Measurements from ENCODE around the gene ACAA2.
"Not testable (repeated sequence)": the region's sequence is repeated elsewhere in the genome, so short reads cannot be mapped to it uniquely, and the experiment has no call there.

ACAA2 gene

DNA sequence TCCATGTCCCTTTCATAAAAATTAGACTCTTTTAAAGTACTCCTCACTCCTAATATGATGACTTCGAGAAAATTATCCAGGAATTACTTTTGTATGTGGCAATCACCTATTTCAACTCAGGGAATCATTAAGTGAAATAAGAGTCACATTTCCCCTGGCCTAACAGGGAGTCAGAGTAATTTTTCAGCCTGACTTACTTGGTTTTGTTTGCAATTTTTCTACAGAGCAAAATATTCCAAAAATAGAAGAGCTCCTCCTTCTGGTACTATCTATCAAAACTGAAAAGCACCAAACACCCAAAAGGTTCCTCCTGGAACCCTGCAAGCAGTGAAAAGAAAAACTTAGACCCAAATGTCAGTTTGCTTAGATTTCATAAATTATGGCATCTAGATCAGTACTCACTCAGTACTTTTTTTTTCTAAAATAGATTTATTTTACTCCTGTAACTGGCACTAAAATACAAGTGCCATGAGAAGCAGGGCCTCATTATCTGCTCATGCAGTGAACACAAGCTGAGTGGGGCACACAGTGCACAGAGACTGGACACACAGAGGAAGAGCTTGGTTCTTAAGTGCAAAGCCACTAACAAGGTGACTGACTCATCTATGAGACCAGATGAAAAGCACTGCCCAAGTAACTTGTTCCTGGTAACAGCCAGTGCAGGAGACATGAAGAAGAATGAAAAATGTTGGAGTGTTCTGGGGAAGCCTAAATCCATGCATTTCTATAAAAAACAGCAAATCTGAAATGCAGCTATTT is 28.7 kb downstream of the ACAA2 start:
- Histone ChIP-seq H3K4me1 (ENCODE audit: control insufficient read depth in 1 of 2, insufficient read depth in 2 of 2, low read length in 2 of 2) (peaks cover 0 to 6% of the 10 kb centered on the region in 2 donors), H3K9me3 (ENCODE audit: control insufficient read depth in 1 of 2, low read length in 2 of 2) (no peaks in the 10 kb centered on the region), H3K36me3 (ENCODE audit: control insufficient read depth in 1 of 2, insufficient read depth in 2 of 2, low read length in 2 of 2) (peaks cover 20 to 33% of the 10 kb centered on the region in 2 donors), H3K27me3 (ENCODE audit: low read depth, low read length) (no peaks in the 10 kb centered on the region), H3K4me3 (ENCODE audit: low read depth in 1 of 2, low read length in 2 of 2) (no peak overlapping the region), H3K27ac (ENCODE audit: low read length) (no peak overlapping the region)

DNA sequence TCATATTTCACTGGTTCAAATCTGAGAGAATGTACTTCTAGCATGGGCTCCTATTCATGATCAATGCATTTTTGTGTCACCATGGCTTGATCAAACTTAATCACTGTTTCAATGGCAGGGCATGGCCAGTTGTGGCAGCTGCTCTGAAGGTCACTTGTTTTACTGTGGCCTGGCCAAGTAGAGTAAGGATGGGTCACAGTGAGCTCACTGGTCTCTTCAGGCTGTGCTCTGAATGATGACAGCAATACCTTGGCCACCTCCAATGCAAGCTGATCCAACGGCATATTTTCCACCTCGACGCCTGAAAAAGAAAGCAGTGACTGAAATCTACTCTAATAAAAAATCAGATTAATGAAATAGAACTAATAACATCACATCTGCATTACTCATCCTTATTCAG is 29.7 kb downstream of the ACAA2 start:
- not testable (repeated sequence) for H3K9me3 ChIP-seq (ENCODE audit: control insufficient read depth in 1 of 2, low read length in 2 of 2); H3K4me1 ChIP-seq (ENCODE audit: control insufficient read depth in 1 of 2, insufficient read depth in 2 of 2, low read length in 2 of 2); H3K27me3 ChIP-seq (ENCODE audit: low read depth, low read length); H3K4me3 ChIP-seq (ENCODE audit: low read depth in 1 of 2, low read length in 2 of 2); H3K27ac ChIP-seq (ENCODE audit: low read length)
- H3K36me3 ChIP-seq (ENCODE audit: control insufficient read depth in 1 of 2, insufficient read depth in 2 of 2, low read length in 2 of 2): peaks cover 20 to 38% of the 10 kb centered on the region in 2 donors

DNA sequence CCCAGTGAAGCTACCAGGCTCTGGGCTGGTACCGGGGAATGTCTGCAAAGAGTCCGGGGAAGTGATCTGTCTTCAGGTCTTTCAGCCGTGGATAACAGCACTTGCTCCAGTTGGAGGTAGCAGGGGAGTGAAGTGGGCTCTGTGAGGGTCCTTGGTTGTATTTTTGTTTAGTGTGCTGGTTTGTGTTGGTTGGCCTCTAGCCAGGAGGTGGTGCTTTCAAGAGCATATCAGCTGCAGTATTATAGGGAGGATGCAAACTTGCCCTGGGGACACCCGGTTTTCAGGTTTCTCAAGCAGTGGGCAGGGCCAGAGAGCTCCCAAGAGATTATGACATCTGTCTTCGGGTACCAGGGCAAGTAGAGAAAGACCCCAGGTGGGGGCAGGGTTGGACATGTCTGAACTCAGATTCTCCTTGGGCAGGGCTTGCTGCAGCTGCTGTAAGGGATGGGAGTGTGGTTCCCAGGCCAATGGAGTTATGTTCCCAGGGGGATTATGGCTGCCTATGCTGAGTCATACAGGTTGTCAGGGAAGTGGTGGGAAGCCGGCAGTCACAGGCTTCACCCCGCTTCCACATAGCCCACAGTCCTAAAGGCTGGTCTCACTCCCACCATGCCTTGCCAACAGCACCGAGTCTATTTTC is 34.4 kb downstream of the ACAA2 start:
- Histone ChIP-seq H3K4me1 (ENCODE audit: control insufficient read depth in 1 of 2, insufficient read depth in 2 of 2, low read length in 2 of 2) (no peaks in the 10 kb centered on the region), H3K36me3 (ENCODE audit: control insufficient read depth in 1 of 2, insufficient read depth in 2 of 2, low read length in 2 of 2) (peaks cover 12 to 30% of the 10 kb centered on the region in 2 donors), H3K27me3 (ENCODE audit: low read depth, low read length) (no peaks in the 10 kb centered on the region), H3K4me3 (ENCODE audit: low read depth in 1 of 2, low read length in 2 of 2) (no peak overlapping the region), H3K9me3 (ENCODE audit: control insufficient read depth in 1 of 2, low read length in 2 of 2) (peaks cover 0 to 6% of the 10 kb centered on the region in 2 donors), H3K27ac (ENCODE audit: low read length) (no peak overlapping the region)

DNA sequence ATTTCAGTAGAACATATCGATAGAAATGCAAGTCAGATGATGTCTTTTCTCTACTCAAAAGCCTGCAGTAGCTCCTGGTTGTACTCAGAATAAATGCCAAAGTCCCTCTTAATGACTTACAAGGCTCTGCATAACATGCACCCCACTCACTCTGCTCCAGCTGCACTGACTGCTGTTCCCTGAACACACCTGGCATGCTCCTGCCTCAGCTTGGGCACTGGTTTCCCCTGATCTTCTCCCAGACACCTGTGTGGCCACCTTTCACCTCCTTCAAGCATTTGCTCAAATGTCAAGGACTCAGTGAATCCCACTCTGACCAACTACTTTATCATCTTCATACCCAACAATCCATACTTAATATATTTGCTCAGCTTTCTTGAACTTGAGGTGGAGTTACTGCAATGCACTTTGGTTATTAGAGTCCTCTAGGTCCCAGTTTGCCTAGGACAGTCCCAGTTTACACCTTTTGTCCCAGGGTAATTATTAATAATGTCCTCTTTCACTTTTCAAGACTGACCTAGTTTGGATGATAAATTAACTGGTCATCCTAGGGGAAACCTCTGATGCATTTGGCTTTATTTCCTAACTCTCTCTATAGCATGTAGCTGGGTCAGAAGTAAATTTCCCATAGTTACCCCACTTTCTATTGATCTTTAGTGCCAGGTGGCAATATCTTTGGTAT is 44.1 kb downstream of the ACAA2 start:
- Histone ChIP-seq H3K9me3 (ENCODE audit: control insufficient read depth in 1 of 2, low read length in 2 of 2) (no peaks in the 10 kb centered on the region), H3K27ac (ENCODE audit: low read length) (no peak overlapping the region), H3K4me1 (ENCODE audit: control insufficient read depth in 1 of 2, insufficient read depth in 2 of 2, low read length in 2 of 2) (peaks cover 0 to 4% of the 10 kb centered on the region in 2 donors), H3K36me3 (ENCODE audit: control insufficient read depth in 1 of 2, insufficient read depth in 2 of 2, low read length in 2 of 2) (no peaks in the 10 kb centered on the region), H3K27me3 (ENCODE audit: low read depth, low read length) (no peaks in the 10 kb centered on the region), H3K4me3 (ENCODE audit: low read depth in 1 of 2, low read length in 2 of 2) (no peak overlapping the region)

DNA sequence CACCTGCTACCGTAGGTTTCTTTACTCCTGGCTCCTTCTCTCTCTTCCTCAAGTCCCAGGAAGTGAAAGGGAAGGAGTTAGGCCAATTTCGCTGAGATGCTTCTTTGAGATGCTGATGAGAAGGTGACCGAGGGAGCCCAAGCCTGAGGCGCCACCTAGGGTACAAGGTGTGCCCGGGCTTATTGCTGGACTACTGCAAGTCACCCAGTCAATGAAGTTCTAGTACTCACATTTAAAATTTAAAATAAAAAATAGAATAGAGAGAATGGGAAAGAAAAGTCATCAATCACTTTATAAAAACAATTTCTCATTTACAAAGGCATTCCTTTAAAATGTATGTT is 45.3 kb downstream of the ACAA2 start:
- H3K27ac ChIP-seq (ENCODE audit: low read length): no peak overlapping the region
- no peaks in the 10 kb centered on the region for H3K27me3 ChIP-seq (ENCODE audit: low read depth, low read length)
- peaks cover 0 to 4% of the 10 kb centered on the region in 2 donors for H3K4me1 ChIP-seq (ENCODE audit: control insufficient read depth in 1 of 2, insufficient read depth in 2 of 2, low read length in 2 of 2)
- H3K9me3 ChIP-seq (ENCODE audit: control insufficient read depth in 1 of 2, low read length in 2 of 2): no peaks in the 10 kb centered on the region
- H3K36me3 ChIP-seq (ENCODE audit: control insufficient read depth in 1 of 2, insufficient read depth in 2 of 2, low read length in 2 of 2): no peaks in the 10 kb centered on the region
- H3K4me3 ChIP-seq (ENCODE audit: low read depth in 1 of 2, low read length in 2 of 2): no peak overlapping the region

- no peaks in the 10 kb centered on the region for H3K27me3 ChIP-seq (ENCODE audit: low read depth, low read length)
- no peaks in the 10 kb centered on the region for H3K36me3 ChIP-seq (ENCODE audit: control insufficient read depth in 1 of 2, insufficient read depth in 2 of 2, low read length in 2 of 2)
- no peaks in the 10 kb centered on the region for H3K9me3 ChIP-seq (ENCODE audit: control insufficient read depth in 1 of 2, low read length in 2 of 2)
- H3K4me3 ChIP-seq (ENCODE audit: low read depth in 1 of 2, low read length in 2 of 2): no peak overlapping the region
- no peak overlapping the region for H3K27ac ChIP-seq (ENCODE audit: low read length)
- peaks cover 0 to 4% of the 10 kb centered on the region in 2 donors for H3K4me1 ChIP-seq (ENCODE audit: control insufficient read depth in 1 of 2, insufficient read depth in 2 of 2, low read length in 2 of 2)
Observed at GRCh38 chr18:49767111-49768050, 46.0 kb downstream of the ACAA2 start.

GRCh38 chr18:49766646-49767045 is 46.7 kb downstream of the ACAA2 start:
- Histone ChIP-seq H3K27ac (ENCODE audit: low read length) (no peak overlapping the region), H3K27me3 (ENCODE audit: low read depth, low read length) (no peaks in the 10 kb centered on the region), H3K36me3 (ENCODE audit: control insufficient read depth in 1 of 2, insufficient read depth in 2 of 2, low read length in 2 of 2) (no peaks in the 10 kb centered on the region), H3K4me3 (ENCODE audit: low read depth in 1 of 2, low read length in 2 of 2) (no peak overlapping the region), H3K4me1 (ENCODE audit: control insufficient read depth in 1 of 2, insufficient read depth in 2 of 2, low read length in 2 of 2) (peaks cover 0 to 4% of the 10 kb centered on the region in 2 donors), H3K9me3 (ENCODE audit: control insufficient read depth in 1 of 2, low read length in 2 of 2) (no peaks in the 10 kb centered on the region)

DNA sequence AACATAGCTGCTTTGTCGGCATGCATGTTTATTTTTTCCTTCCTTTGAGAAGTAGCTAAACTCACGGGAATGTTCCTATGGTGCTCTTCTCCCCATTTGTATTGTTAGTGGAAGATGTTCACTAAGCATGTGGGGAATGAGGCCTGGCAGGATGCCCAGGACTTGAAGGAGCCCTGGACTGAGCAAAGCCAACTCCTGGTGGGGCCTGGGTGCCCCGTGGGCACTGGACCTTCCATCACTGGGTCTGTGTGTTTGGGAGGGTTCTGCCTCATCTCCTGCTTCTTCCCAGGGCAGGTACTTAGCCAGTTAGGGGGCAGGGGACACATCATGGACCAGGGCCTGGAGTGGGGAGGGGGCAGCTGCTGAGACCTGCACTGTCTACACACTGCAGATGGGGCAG is 49.3 kb downstream of the ACAA2 start:
- Histone ChIP-seq H3K36me3 (ENCODE audit: control insufficient read depth in 1 of 2, insufficient read depth in 2 of 2, low read length in 2 of 2) (no peaks in the 10 kb centered on the region), H3K27me3 (ENCODE audit: low read depth, low read length) (no peaks in the 10 kb centered on the region), H3K4me3 (ENCODE audit: low read depth in 1 of 2, low read length in 2 of 2) (no peak overlapping the region), H3K27ac (ENCODE audit: low read length) (no peak overlapping the region), H3K4me1 (ENCODE audit: control insufficient read depth in 1 of 2, insufficient read depth in 2 of 2, low read length in 2 of 2) (peaks cover 0 to 4% of the 10 kb centered on the region in 2 donors), H3K9me3 (ENCODE audit: control insufficient read depth in 1 of 2, low read length in 2 of 2) (no peaks in the 10 kb centered on the region)

DNA sequence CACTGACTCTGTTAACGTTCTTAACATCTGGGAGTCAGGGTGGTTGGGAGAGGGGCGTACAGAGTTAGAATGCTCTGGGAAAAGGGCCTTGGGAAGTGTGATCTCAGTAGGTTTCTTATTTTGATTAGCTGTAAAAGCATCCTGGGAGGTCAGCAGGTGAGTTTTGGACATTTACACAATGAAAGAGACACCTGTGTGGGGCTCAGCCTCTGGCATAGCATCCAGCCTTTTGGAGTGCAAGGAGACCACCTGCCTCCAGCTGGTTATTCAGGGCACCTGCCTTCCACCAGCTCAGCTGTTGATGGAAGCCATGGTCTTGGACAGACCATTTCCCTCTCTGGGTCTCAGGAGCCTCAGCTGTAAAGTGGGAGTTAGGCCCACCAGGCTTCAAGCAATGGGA is 49.7 kb downstream of the ACAA2 start:
- Histone ChIP-seq H3K9me3 (ENCODE audit: control insufficient read depth in 1 of 2, low read length in 2 of 2) (no peaks in the 10 kb centered on the region), H3K27ac (ENCODE audit: low read length) (no peak overlapping the region), H3K4me3 (ENCODE audit: low read depth in 1 of 2, low read length in 2 of 2) (no peak overlapping the region), H3K36me3 (ENCODE audit: control insufficient read depth in 1 of 2, insufficient read depth in 2 of 2, low read length in 2 of 2) (no peaks in the 10 kb centered on the region), H3K4me1 (ENCODE audit: control insufficient read depth in 1 of 2, insufficient read depth in 2 of 2, low read length in 2 of 2) (peaks cover 0 to 4% of the 10 kb centered on the region in 2 donors), H3K27me3 (ENCODE audit: low read depth, low read length) (no peaks in the 10 kb centered on the region)

DNA sequence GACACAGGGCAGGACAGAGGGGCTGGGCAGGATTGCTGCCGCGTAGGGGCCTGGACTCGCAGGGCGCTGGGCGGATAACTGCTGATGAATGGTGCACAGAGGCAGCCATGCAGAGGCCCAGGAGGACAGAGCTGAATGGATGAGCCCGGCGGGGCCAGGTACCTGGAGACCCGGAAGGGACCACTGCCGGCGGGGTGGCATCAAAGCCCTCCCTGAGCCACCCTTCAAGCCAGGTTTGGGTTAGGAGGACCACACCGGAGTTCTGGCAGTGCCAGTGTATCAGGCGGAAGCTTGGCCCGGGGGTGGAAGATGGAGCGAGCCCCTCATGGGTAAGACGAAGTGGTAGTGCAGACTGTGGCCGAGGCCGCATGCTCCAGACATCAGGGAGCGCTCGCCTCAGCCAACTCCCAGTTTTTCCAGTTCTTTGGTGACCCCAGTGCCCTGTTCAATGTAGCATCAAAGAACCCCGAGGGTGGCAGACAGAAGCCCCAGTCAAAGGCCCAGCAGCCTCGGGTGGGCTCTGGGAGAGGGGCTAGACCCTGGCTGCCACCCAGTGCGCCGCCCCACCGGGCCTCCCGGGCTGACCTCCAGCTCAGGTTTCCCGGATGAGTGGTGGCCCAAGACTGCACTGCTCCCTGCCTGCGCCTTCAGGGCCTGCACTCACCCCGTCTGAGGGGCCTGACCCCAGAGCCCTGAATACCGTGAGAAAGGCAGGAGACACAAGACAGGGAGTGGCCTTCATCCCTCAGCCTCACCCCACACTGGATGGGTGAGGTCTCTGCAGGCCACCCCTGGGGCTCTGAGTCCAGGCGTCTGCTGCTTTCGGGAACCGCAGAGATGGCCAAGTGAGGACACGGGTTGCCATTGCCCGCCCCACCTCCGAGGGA is 50.9 kb downstream of the ACAA2 start:
- H3K4me1 ChIP-seq (ENCODE audit: control insufficient read depth in 1 of 2, insufficient read depth in 2 of 2, low read length in 2 of 2): peaks cover 0 to 4% of the 10 kb centered on the region in 2 donors
- no peak overlapping the region for H3K4me3 ChIP-seq (ENCODE audit: low read depth in 1 of 2, low read length in 2 of 2)
- H3K9me3 ChIP-seq (ENCODE audit: control insufficient read depth in 1 of 2, low read length in 2 of 2): no peaks in the 10 kb centered on the region
- no peaks in the 10 kb centered on the region for H3K36me3 ChIP-seq (ENCODE audit: control insufficient read depth in 1 of 2, insufficient read depth in 2 of 2, low read length in 2 of 2)
- H3K27me3 ChIP-seq (ENCODE audit: low read depth, low read length): no peaks in the 10 kb centered on the region
- H3K27ac ChIP-seq (ENCODE audit: low read length): no peak overlapping the region

All from muscle layer of duodenum (tissue), 2 donors.